Fibroblast of skin of left biceps (primary cell): ENCODE data around the gene SNHG17.
A peak's percentile ranks its signal among the peaks of the same experiment; 100 is the strongest.
"Not testable (repeated sequence)": the region's sequence is repeated elsewhere in the genome, so short reads cannot be mapped to it uniquely, and the experiment has no call there.

ENCODE experiments used
- DNase-seq, 2 experiments: peaks; one replicate each; pipeline ENCODE4 v3.0.0-alpha.2; 2013; ENCODE audit warnings: low read depth in 2 of 2

The SNHG17 gene

GRCh38 chr20:38434770-38435554 lies at the start of gene SNHG17:
Gene SNHG17, minus strand, starts transcription at chr20:38435328.
- peak; percentile 83 for DNase-seq

GRCh38 chr20:38479596-38479995 lies 44.5 kb upstream of the SNHG17 start:
- no peak for DNase-seq

GRCh38 chr20:38477747-38478146 lies 42.6 kb upstream of the SNHG17 start:
- DNase-seq = no peak

GRCh38 chr20:38473367-38473795 lies 38.3 kb upstream of the SNHG17 start:
- no peak for DNase-seq

GRCh38 chr20:38472513-38473366 lies 37.6 kb upstream of the SNHG17 start, which contains the start of gene RALGAPB:
Gene RALGAPB, plus strand, starts transcription at chr20:38472843. Its CDS starts 15,590 bp downstream, at chr20:38488433.
- DNase-seq = peak; percentile 91 to 92

- DNase-seq = no peak
Measured at GRCh38 chr20:38471987-38472512, 36.9 kb upstream of the SNHG17 start.

- no peak for DNase-seq
Measured at GRCh38 chr20:38471245-38471644, 36.1 kb upstream of the SNHG17 start.

- DNase-seq = no peak
Measured at GRCh38 chr20:38466983-38467382, 31.9 kb upstream of the SNHG17 start.

- no peak for DNase-seq
Measured at GRCh38 chr20:38466171-38466570, 31.0 kb upstream of the SNHG17 start.

- DNase-seq = not testable (repeated sequence)
Measured at GRCh38 chr20:38461569-38461968, 26.4 kb upstream of the SNHG17 start.

GRCh38 chr20:38461167-38461566 lies 26.0 kb upstream of the SNHG17 start:
- not testable (repeated sequence) for DNase-seq

GRCh38 chr20:38460631-38461030 lies 25.5 kb upstream of the SNHG17 start:
- not testable (repeated sequence) for DNase-seq

GRCh38 chr20:38460040-38460623 lies 25.0 kb upstream of the SNHG17 start:
- DNase-seq = peak; percentile 35 to 42

- no peak for DNase-seq
Measured at GRCh38 chr20:38458314-38458713, 23.2 kb upstream of the SNHG17 start.

- DNase-seq = no peak
Measured at GRCh38 chr20:38454556-38455473, 19.7 kb upstream of the SNHG17 start.

- no peak for DNase-seq
Measured at GRCh38 chr20:38453941-38454340, 18.8 kb upstream of the SNHG17 start.

- no peak for DNase-seq
Measured at GRCh38 chr20:38452880-38453624, 17.9 kb upstream of the SNHG17 start.

GRCh38 chr20:38450412-38450975 lies 15.4 kb upstream of the SNHG17 start:
- no peak for DNase-seq

- no peak for DNase-seq
Measured at GRCh38 chr20:38449046-38449445, 13.9 kb upstream of the SNHG17 start.
